ENCODE data around the gene COPRS.

- no peak for TF ChIP-seq POLR2A (IDR thresholded peaks at IDR 0.05)
- no peak for TF ChIP-seq CTCF (IDR thresholded peaks at IDR 0.05)
- TF ChIP-seq POLR2AphosphoS5 (IDR thresholded peaks at IDR 0.05; ENCODE audit: insufficient read depth in 1 of 2, low read depth in 1 of 2): no peak
Measured at GRCh38 chr17:31802502-31802901, 56.5 kb downstream of the COPRS start.

Data from vagina (tissue), 2 donors.